ENCODE data around the gene ZBED2.

DNA sequence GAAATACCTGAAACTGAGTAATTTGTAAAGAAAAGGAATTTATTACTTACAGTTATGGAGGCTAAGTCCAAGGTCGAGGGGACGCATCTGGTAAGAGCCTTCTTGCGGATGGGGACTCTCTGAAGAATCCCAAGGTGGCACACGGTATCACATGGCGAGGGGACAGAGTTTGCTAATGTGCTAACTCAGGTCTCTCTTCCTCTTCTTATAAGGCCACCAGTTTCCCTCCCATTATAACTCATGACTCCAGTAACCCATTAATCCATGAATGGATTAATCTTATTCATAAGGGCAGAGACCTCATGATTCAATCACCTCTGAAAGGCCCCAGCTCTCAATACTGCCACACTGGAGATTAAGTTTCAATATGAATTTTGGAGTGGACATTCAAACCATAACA is 15.7 kb downstream of the ZBED2 start:
- TF ChIP-seq, protein P1, sequence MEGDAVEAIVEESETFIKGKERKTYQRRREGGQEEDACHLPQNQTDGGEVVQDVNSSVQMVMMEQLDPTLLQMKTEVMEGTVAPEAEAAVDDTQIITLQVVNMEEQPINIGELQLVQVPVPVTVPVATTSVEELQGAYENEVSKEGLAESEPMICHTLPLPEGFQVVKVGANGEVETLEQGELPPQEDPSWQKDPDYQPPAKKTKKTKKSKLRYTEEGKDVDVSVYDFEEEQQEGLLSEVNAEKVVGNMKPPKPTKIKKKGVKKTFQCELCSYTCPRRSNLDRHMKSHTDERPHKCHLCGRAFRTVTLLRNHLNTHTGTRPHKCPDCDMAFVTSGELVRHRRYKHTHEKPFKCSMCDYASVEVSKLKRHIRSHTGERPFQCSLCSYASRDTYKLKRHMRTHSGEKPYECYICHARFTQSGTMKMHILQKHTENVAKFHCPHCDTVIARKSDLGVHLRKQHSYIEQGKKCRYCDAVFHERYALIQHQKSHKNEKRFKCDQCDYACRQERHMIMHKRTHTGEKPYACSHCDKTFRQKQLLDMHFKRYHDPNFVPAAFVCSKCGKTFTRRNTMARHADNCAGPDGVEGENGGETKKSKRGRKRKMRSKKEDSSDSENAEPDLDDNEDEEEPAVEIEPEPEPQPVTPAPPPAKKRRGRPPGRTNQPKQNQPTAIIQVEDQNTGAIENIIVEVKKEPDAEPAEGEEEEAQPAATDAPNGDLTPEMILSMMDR (optimal IDR thresholded peaks at IDR 0.05 in 1 of 3, IDR thresholded peaks at IDR 0.05 in 1 of 3, conservative IDR thresholded peaks at IDR 0.05 in 1 of 3; ENCODE audit: extremely low read depth in 1 of 3, insufficient read depth in 2 of 3, low read length in 3 of 3): no peak
- no peak for TF ChIP-seq EZH2 (IDR thresholded peaks at IDR 0.05; ENCODE audit: low read length)

All from keratinocyte (primary cell).